DND-41 (cell line): ENCODE results near the gene ANO6.

Source experiments
- CTCF ChIP-seq: IDR thresholded peaks from 2 replicates; pipeline ENCODE4 v1.5.1; 2012; ENCODE audit warnings: borderline replicate concordance, low read length, moderate library complexity, mild to moderate bottlenecking; ENCODE audit not compliant: poor library complexity, severe bottlenecking; ENCODE audit errors: extremely low read depth
- EZH2 ChIP-seq: IDR thresholded peaks from 3 replicates; pipeline ENCODE4 v1.6.1; 2012; ENCODE audit warnings: borderline replicate concordance, low read depth, mild to moderate bottlenecking, moderate library complexity, low read length, inconsistent platforms; ENCODE audit not compliant: severe bottlenecking

- TF ChIP-seq CTCF (no peak), EZH2 (no peak)
These were observed 127.0 kb downstream of the ANO6 start for GRCh38 chr12:45342848-45343247.
